ENCODE data around the gene MYLK2.
"Not testable (repeated sequence)": the region's sequence is repeated elsewhere in the genome, so short reads cannot be mapped to it uniquely, and the experiment has no call there.

MYLK2 gene

DNA sequence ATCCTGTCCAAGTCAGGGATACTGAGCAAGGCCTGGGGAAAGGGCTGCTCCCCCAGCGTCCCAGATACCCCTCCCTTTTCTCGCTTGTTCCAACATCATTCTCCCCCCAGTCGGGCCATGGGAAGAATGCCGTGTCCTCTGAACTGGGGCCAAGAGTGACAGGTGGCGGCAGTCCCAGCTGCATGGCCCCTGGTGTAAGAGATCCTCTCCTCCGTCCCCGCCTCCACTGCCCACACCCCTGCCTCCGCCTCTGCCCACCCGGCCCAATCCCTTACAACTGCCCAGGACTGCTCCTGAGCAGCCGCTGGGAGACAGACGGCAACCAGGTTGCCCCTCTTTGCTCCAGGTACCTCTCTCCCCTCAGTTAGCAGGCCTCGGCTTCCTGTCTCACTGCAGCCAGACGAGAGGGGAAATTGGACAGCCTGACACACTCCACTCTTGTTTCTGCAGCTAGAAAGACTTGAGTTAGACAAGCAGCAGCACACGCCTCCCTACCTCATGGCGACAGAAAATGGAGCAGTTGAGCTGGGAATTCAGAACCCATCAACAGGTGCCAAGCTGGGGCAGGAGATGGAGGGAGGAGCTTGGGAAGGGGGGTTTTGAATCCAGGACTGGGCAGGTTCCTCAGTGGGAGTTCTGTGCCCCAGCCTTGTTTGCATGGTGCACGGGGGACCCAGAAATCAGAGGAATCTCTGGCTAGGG, at the start of gene MYLK2:
MYLK2 (plus strand) TSS at position 274 of the 702 bp plus-strand sequence; CDS start at position 499, 225 bp downstream.
- no peak for DNase-seq

DNA sequence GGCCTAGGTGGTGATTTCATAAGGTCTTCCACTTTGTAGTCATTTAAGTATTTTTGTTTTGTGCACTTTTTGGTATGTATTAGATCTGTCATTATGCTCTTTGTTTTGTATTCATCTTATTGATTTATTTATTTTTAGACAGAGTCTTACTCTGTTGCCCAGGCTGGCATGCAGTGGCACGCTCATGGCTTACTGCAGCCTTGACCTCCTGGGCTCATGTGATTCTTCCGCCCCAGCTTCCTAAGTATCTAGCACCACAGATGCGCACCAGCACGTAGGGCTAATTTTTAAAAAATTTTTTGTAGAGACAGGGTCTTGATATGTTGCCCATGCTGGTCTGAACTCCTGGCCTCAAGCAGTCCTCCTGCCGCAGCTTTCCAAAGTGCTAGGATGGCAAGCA, 49.5 kb upstream of the MYLK2 start:
- DNase-seq = no peak

DNA sequence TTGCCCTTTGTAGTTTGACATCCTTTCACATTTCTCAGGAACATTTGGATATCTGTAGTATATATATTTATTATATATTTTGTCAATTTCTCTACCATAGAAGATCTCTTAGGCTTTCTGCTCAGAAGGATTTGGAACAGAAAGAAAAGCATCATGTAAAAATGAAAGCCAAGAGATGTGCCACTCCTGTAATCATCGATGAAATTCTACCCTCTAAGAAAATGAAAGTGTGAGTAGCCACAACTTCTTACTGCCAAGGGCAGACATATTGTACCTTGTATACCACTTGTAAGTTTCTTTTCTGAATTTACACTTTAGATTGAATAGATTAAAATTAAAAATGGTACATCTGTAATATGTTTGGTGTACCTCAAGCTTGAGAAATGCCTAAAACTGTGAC, 48.9 kb upstream of the MYLK2 start:
- no peak for DNase-seq

DNA sequence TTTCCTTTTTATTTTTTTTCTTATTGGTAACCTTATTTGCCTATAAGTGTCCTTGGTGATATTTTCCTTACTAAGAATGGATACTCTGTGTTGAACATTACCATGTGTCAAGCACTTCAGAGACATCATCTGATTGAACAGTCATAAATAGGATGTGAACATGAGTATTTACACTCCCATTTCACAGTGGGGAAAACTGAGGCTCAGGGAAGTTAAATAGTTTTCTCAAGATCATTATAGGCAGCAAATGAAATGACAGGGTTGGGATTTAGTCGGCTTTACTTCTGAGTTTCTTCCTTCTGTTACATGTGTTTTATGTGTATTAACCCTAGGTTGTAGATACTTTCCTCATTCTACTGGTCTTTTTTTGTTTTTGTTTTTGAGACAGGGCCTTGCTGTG, 44.7 kb upstream of the MYLK2 start:
- DNase-seq = no peak

DNA sequence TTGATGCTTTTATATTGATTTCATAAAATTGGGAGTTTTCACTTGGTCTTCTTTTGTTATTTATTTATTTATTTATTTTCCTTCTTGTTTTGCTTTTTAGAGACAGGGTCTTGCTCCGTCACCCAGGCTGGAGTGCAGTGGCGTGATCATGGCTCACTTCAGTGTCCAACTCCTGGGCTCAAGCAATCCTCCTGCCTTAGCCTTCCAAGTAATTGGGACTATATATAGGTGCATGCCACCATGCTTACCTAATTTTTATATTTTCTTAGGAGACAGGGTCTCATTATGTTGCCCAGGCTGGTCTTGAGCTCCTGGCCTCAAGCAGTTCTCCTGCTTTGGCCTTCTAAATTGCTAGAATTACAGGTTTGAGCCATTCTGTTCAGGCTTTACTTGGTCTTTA, 38.3 kb upstream of the MYLK2 start:
- no peak for DNase-seq

GRCh38 chr20:31781945-31782344, 37.2 kb upstream of the MYLK2 start:
- DNase-seq = no peak

GRCh38 chr20:31784354-31785044, 34.7 kb upstream of the MYLK2 start:
- DNase-seq = no peak

DNA sequence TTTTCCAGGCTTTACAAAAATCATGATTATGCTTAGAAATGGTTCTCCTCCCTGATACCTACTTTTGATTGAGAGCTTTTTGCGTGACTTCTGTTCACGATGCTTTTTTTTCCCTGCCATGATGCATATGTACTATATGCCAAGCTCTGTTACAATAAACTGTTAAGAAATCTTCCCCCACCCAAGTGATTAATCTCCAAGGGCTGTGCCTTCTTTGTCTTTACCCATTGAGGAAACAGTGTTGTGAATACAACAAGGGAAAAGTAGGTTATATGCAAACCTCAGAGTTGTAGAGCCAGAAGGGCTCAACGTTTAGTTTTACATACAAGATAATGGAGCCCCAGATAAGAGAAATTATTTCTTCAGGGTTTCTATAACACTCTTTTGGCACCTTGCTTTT, 34.1 kb upstream of the MYLK2 start:
- no peak for DNase-seq

DNA sequence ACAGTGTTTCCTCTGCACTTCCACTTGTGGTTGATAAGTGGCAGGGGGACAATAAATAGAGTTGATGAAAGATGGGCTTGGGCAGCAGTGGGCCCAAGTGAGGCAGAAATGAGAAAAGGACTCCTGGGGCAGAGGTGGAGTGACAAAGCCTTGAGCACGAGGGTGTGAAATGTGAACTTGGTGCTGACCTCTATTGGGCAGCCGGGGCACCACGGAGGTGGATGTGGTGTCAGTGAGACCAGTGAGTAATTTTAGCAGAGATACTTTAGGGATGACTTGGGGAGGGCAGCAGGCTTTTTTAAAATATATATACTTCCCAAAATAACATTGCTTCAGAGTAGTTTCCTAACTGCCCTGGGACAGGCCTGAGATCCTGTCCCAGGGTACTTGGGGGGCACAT, 30.6 kb upstream of the MYLK2 start:
- no peak for DNase-seq

GRCh38 chr20:31790401-31790800, 28.8 kb upstream of the MYLK2 start:
- no peak for DNase-seq

- DNase-seq = no peak
Observed at GRCh38 chr20:31797364-31797763, 21.8 kb upstream of the MYLK2 start.

DNA sequence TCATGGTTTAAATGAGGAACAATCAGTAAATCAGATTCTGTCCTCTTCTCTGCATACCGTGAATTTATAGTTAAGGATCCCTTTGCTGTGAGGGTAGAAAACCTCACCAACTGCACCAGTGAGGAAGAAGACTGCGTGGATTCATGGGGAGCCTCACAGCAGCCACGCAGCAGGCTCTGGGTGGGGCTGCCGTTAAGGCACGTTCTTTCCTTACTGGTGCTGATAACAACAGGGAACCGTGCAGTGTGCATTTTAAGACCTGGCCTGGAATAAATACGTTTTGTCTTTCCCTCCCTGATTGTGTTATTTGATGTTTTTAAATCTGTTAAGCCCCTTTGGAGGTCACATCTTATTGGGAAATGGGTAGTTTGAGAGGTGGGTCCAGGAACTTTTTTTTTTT, 17.6 kb upstream of the MYLK2 start:
- no peak for DNase-seq

GRCh38 chr20:31803552-31804291, 15.4 kb upstream of the MYLK2 start:
- DNase-seq = no peak

- no peak for DNase-seq
Observed at GRCh38 chr20:31806564-31807355, 12.4 kb upstream of the MYLK2 start.

DNA sequence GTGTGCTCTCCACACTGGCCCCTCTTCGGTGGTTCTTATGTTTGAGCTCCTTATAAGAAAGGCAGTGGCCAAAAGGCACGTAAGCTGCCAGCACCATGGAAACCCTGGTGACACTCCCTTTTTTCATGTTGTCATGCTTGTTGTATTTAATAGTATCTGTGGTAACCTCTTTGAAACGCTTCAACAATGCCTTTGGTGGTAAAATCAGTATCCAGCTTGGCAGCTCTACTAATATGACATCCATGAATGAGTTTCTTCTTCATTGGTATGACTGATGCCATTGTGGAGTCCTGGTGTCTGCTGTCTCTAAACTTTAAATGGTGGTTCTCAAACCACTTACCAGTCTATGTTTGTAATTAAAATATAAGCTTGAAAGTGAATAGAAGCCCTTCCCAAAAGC, 10.7 kb upstream of the MYLK2 start:
- no peak for DNase-seq

DNA sequence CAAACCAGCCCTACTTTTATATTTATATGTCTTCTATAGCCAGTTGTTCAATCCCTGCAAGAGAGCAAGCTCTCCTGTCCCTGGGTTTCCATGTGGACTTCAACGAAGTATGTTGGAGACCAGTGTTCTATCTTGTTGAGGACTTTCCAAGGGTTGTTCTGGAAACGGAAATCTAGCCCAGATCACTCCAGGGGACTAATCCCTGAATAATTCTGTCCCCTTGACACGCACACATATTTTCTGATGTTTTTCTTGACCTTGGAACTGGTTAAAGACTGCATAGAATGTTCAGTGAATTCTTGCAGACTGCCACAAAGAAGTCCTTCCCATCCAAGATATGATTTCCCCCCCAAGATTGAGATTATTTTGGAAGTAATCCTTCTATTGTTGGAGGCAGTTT, 9.5 kb upstream of the MYLK2 start:
- no peak for DNase-seq

DNA sequence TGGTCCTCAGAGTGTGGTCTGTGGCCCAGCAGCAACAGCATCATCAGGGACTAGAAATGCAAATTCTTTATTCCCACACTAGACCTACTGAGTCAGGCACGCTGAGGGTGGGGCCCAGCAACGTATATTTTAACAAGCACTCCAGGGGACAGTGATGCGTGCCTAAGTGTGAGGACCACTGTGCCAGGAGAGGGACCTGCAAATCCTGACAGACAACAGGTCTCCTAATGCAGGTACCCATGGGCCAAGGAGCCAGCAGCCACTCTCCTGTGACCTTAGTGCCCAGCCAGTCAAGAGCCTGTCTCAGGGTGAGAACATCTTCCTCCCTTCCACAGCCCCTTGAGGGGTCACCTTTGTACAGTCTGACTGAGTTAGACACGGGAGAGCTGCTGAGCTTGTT, 8.0 kb upstream of the MYLK2 start:
- DNase-seq = no peak

DNA sequence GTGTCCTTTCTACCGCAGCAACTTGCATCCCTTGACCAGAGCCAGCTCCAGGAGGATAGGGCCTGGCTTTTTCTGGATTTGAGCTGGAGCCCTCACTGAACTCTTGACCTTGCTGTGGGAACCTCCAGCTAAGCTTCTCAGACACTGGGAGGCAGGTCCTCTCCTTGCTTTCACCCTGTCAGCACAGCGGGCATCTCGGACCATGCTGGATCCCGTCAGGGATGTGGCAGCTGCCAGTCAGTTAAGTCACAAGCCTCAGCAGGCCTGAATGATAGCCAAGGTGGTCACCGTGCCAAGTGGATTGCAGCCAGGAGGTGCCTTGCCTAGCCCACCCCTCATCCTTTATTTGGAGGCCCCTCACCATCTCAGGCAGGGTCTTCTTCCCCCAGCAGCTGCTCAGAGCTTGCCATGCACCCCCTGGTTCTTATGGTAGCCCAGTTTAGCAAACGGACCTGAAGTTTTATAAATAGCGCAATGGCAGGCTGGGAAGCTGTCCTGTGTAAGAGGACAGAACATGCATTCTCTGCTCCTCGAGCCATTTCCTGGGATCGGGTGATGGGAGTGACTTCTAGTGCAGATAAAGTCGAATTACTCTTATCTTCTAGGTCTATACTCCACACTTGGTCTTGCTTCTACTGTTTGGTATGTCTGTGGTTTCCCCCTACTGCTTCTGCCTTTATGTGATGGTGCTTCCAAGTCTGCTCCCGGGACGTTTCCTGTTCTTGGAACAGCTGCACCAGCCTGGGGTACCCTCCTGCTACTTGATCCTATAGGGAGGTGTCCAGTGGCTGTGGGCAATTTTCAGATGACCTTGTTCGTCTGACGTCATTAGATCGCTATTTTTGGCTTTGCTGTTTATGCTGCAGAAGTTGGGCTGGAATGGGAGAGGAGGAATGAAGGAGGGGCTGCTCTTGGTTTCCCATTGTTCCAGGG, 7.1 kb upstream of the MYLK2 start:
- DNase-seq = no peak

DNA sequence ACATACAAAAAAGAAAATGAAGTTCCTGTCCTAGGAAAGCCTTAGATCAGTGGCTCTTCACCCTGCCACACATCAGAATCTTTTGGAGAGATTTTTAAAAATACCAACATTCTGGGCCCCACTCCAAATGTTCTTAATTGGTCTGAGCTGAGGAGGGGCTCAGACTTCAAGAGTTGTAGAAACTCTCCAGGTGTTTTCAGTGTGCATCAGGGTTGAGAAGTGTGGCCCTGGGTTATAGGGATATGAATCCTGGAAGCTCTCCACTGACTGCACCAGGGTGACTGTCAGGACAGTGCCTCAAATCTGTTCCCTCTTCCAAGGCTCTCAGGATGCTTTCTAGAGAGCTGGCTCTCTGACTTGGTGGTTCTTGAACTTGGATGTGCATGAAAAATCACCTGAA, 5.5 kb upstream of the MYLK2 start:
- DNase-seq = no peak

GRCh38 chr20:31814142-31814541, 5.0 kb upstream of the MYLK2 start:
- DNase-seq = not testable (repeated sequence)

- DNase-seq = no peak
Observed at GRCh38 chr20:31815408-31816188, 3.6 kb upstream of the MYLK2 start.
